Heart right ventricle (tissue), 16 donors: ENCODE data around the gene UBE2Q2. TPM values are rescaled to one million over a fixed set of nuclear protein-coding genes. Genes with fewer than 3 reads are reported as not detected.
"Not testable (repeated sequence)": the region's sequence is repeated elsewhere in the genome, so short reads cannot be mapped to it uniquely, and the experiment has no call there.

Experiments used
- ATAC-seq, 8 donors: fragments of 200-7000 bp; cut with Tn5 transposase; one replicate each; pipeline ENCODE4 v1.9.1; 2020; ENCODE audit warnings: mild to moderate bottlenecking in 8 of 8, moderate library complexity in 8 of 8, moderate number of reproducible peaks in 1 of 8
- DNase-seq, 2 donors: peaks; one replicate each; pipeline ENCODE4 v3.0.0-alpha.2; 2020
- H3K27ac ChIP-seq, 10 donors: fragments of 200-600 bp; sonication (generic) in 2 of 10; one replicate each; pipeline versions ENCODE4 v1.5.0 to v1.8.0; 2020 to 2022; ENCODE audit warnings: mild to moderate bottlenecking in 3 of 10
- H3K27me3 ChIP-seq, 7 donors: fragments of 200-600 bp; one replicate each; pipeline ENCODE4 v1.8.0; 2021 to 2022; ENCODE audit warnings: mild to moderate bottlenecking in 2 of 7
- H3K36me3 ChIP-seq, 9 donors: fragments of 200-600 bp; sonication (generic) in 1 of 9; one replicate each; pipeline versions ENCODE4 v1.5.0 to v1.8.0; 2020 to 2022; ENCODE audit warnings: mild to moderate bottlenecking in 2 of 9
- H3K4me1 ChIP-seq, 9 donors: fragments of 200-600 bp; sonication (generic) in 1 of 9; one replicate each; pipeline versions ENCODE4 v1.5.0 to v1.8.0; 2020 to 2022; ENCODE audit warnings: mild to moderate bottlenecking in 4 of 9
- H3K4me3 ChIP-seq, 10 donors: fragments of 200-600 bp; sonication (generic) in 2 of 10; one replicate each; pipeline versions ENCODE4 v1.5.0 to v1.8.0; 2020 to 2022; ENCODE audit warnings: mild to moderate bottlenecking in 7 of 10, moderate library complexity in 2 of 10
- H3K9me3 ChIP-seq, 11 donors: fragments of 200-600 bp in 10 of 11; sonication (generic) in 2 of 11; one replicate each; pipeline versions ENCODE4 v1.5.0 to v1.8.0; 2013 to 2022; ENCODE audit warnings: mild to moderate bottlenecking in 2 of 11, control low read depth in 1 of 11, moderate library complexity in 1 of 11
- WGBS, 2 donors: extraction: QIAGEN DNeasy Blood & Tissue Kit; methylation state at CpG; one replicate each; pipeline ENCODE4 v1.1.7; 2013; ENCODE audit warnings: inconsistent platforms in 1 of 2; 5-methylcytosine and 5-hydroxymethylcytosine counted together
- intact Hi-C, 10 donors: fragments of 100-400 bp; cut with DNase I; formaldehyde crosslinking; loops; one replicate each; pipeline versions ENCODE4 v1.11.1 to v1.14.2; 2022
- long read RNA-seq, 3 donors: library from polyadenylated mRNA; unstranded; transcript quantifications; one replicate each; pipeline ENCODE4 v2.0.0, GENCODE V29; 2020 to 2021
- polyA plus RNA-seq, 2 donors: library from polyadenylated mRNA; stranded (reverse); fragments of 200-250 nt; gene quantifications; one replicate each; pipeline ENCODE4 v1.2.3, GENCODE V29; 2013
- total RNA-seq, 10 donors: library from RNA; stranded (reverse); fragmentation: NEBNext Ultra II Directional in 3 of 10; extraction: Animal tissue kit (Norgen Biotek cat#: 25700) in 3 of 10; gene quantifications; one replicate each; pipeline versions ENCODE4 v1.2.1 to v1.2.4, GENCODE V29; 2021 to 2023
- TF ChIP-seq, protein P1 (sequence below), 9 donors: fragments of 200-600 bp; sonication (generic) in 2 of 9; IDR thresholded peaks; one replicate each; pipeline versions ENCODE4 v1.5.0 to v1.8.0; 2021 to 2022; ENCODE audit warnings: antibody characterized with exemption in 9 of 9, mild to moderate bottlenecking in 5 of 9, moderate library complexity in 1 of 9
- donor health status: Arrhythmogenic right ventricular cardiomyopathy.
- donor health status: ischemic (EF 13 %, LVEDD 7.1; RV severe dilation, severe dysfunction).
- donor health status: healthy with polysubstance abuse.
- donor health status: DM: no; HTN: yes; CAD: no.
- donor health status: DM: no; HTN: no; CAD: no.
- donor health status: ischemic (EF 25% LVEDD 6.9; RV normal size, moderate dysfunction).
- donor health status: ischemic (EF 25% LVEDD 5.7; RV mildly dilated, moderate dysfunction).
- donor health status: healthy.
- donor health status: DM: yes; HTN: yes; CAD: no.
- donor health status: Ischemic cardiomyopathy.
- donor health status: ischemic (EF 35%, LVEDD 5.7; RV mildly dilated, moderate dysfunction).
- donor health status: nonischemic (EF 11% LVEDD 7.7; RV severe dilation, severe dysfunction).
- donor health status: DM: yes; HTN: yes; CAD: no.
- donor health status: PGD.
- donor health status: ischemic (EF 29% LVEDD 5.4; RV normal size, mild dysfunction).
- donor health status: nonischemic (EF 23%, LVEDD 6.1; RV moderate dilation, normal function).

Gene UBE2Q2
- total RNA-seq (10 to 100 TPM; 16.0 to 36.5 (median 25.3) TPM), polyA plus RNA-seq (10 to 100 TPM; 12.5 to 24.3 TPM)
- long read RNA-seq, donor 1, transcript UBE2Q2-201 (13 exons, 3,130 nt) = major isoform, 28 of 70 reads
- long read RNA-seq, donor 1, transcript UBE2Q2-208 (12 exons, 2,969 nt) = minor isoform, 23 of 70 reads
- long read RNA-seq, donor 1, partial matches to known transcripts = 5 of 70 reads
- long read RNA-seq, donor 1, other reads (novel, unspliced or antisense) = 14 of 70 reads
- long read RNA-seq, donor 2, transcript UBE2Q2-201 (13 exons, 3,130 nt) = major isoform, 30 of 71 reads
- long read RNA-seq, donor 2, transcript UBE2Q2-208 (12 exons, 2,969 nt) = minor isoform, 24 of 71 reads
- long read RNA-seq, donor 2, partial matches to known transcripts = 3 of 71 reads
- long read RNA-seq, donor 2, other reads (novel, unspliced or antisense) = 12 of 71 reads
- long read RNA-seq, donor 3, transcript UBE2Q2-201 (13 exons, 3,130 nt) = minor isoform, 7 of 25 reads
- long read RNA-seq, donor 3, transcript UBE2Q2-208 (12 exons, 2,969 nt) = major isoform, 9 of 25 reads
- long read RNA-seq, donor 3, partial matches to known transcripts = 4 of 25 reads
- long read RNA-seq, donor 3, other reads (novel, unspliced or antisense) = 5 of 25 reads

- WGBS, 2 donors = 1% methylated on average over 95 to 103 of the region's 109 CpGs
- H3K27me3 ChIP-seq = no peaks in the 10 kb centered on the region
- peak; percentile 75 to 81 for DNase-seq
- no peaks in the 10 kb centered on the region for H3K9me3 ChIP-seq
- peaks cover 0 to 4% (median 0%) of the 10 kb centered on the region in 9 donors for H3K36me3 ChIP-seq
- peak within 1 kb of the TSS; percentile 63 to 95 (median 85) for H3K4me3 ChIP-seq
- H3K27ac ChIP-seq = peak within 1 kb of the TSS; percentile 69 to 97 (median 94)
- TF ChIP-seq, protein P1, sequence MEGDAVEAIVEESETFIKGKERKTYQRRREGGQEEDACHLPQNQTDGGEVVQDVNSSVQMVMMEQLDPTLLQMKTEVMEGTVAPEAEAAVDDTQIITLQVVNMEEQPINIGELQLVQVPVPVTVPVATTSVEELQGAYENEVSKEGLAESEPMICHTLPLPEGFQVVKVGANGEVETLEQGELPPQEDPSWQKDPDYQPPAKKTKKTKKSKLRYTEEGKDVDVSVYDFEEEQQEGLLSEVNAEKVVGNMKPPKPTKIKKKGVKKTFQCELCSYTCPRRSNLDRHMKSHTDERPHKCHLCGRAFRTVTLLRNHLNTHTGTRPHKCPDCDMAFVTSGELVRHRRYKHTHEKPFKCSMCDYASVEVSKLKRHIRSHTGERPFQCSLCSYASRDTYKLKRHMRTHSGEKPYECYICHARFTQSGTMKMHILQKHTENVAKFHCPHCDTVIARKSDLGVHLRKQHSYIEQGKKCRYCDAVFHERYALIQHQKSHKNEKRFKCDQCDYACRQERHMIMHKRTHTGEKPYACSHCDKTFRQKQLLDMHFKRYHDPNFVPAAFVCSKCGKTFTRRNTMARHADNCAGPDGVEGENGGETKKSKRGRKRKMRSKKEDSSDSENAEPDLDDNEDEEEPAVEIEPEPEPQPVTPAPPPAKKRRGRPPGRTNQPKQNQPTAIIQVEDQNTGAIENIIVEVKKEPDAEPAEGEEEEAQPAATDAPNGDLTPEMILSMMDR (IDR thresholded peaks at IDR 0.05) = no peak
- intact Hi-C loops = loop anchor here in 2 of 10 donors (5.0 to 10.0 kb wide), 2 partner anchors 59 to 62 kb away; partner anchors contain the start of gene FBXO22 (in 2 of the 2)
- peaks cover 0 to 59% (median 47%) of the 10 kb centered on the region in 9 donors for H3K4me1 ChIP-seq
- ATAC-seq = peak; percentile 64 to 81 (median 76)
Measured at GRCh38 chr15:75842722-75843677, at the start of gene UBE2Q2. Gene UBE2Q2, plus strand, starts transcription at chr15:75843447. Its CDS starts 220 bp downstream, at chr15:75843667.

DNA sequence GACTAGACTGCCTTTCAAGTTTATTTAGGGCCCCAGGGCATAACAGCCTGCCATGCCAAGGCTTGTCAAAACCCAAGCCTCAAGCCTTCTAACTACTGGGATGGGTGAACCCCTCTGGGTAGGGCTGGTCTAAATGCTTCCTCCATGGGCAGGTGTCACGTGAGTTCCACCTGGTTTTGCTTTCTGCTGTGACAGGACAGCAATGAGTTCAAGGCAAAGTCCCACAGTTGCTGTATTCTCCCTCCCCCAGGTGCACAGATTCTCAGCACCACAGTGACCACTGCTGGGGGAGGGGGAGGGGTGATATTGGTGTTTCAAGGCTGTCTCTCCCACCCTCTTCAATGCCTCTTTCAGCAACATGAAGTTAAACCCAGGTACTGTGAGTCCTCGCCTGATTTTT, 46.9 kb upstream of the UBE2Q2 start:
- intact Hi-C loops = loop anchor here in 1 of 10 donors (10.0 kb wide), 1 partner anchor 62 kb away; no protein-coding TSS in a partner anchor
- 93 to 97% methylated on average over 2 of the region's 2 CpGs for WGBS, 2 donors
- TF ChIP-seq, protein P1 (IDR thresholded peaks at IDR 0.05) = no peak
- no peaks in the 10 kb centered on the region for H3K9me3 ChIP-seq
- H3K4me3 ChIP-seq = no peak overlapping the region
- H3K4me1 ChIP-seq = peaks cover 0 to 8% (median 0%) of the 10 kb centered on the region in 9 donors
- DNase-seq (no peak), ATAC-seq (no peak)
- peaks cover 0 to 23% (median 13%) of the 10 kb centered on the region in 7 donors for H3K27me3 ChIP-seq
- no peaks in the 10 kb centered on the region for H3K36me3 ChIP-seq
- H3K27ac ChIP-seq = no peak overlapping the region

DNA sequence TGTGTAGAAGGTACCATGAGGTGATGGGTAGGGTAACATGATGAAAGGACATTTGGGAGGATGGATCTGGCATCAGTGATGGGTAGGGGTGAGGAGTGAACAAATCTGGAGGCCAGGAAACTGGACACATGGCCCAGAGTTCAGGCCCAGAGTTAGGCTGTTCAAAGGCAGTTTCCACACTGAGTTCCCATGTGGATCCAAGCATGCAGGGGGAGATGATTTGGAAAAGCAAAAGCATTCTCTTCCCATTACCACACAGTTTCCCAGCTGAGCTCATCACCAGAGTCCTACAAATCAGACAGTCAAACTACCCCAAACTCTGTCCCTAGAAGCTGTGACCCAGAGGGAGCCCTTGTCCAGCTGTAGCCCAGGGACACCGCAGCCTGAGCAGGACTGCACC, 46.1 kb upstream of the UBE2Q2 start:
- H3K9me3 ChIP-seq, H3K36me3 ChIP-seq, DNase-seq, ATAC-seq, H3K4me3 ChIP-seq: not testable (repeated sequence)
- Histone ChIP-seq H3K27ac (peak overlapping the region in 1 of 10 donors; percentile 30), H3K4me1 (peaks cover 0 to 14% (median 5%) of the 10 kb centered on the region in 9 donors), H3K27me3 (peaks cover 0 to 28% (median 10%) of the 10 kb centered on the region in 7 donors)
- 90 to 95% methylated on average over 1 of the region's 1 CpG for WGBS, 2 donors
- intact Hi-C loops = loop anchor here in 1 of 10 donors (10.0 kb wide), 1 partner anchor 62 kb away; no protein-coding TSS in a partner anchor

DNA sequence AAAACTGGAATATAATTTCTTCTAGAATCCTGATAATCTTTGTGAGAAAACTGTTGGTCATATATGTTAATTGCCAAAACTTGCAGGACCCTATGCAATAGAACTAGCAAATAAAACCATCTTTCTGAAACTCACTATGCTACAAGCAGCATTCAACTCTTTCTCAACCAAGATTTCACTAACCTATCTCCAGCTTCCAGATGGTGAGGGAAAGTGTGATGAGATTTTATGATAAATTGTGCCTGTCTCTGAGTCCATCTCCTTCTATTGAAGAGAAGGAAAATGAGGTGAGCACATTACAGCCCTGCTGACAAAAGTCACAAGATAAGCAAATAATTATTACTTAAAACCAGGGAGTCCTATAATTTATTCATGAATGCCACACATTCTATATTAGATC, 44.1 kb upstream of the UBE2Q2 start:
- ATAC-seq (no peak), DNase-seq (no peak)
- H3K27ac ChIP-seq = no peak overlapping the region
- H3K4me3 ChIP-seq = no peak overlapping the region
- peaks cover 0 to 36% (median 26%) of the 10 kb centered on the region in 7 donors for H3K27me3 ChIP-seq
- no peaks in the 10 kb centered on the region for H3K36me3 ChIP-seq
- TF ChIP-seq, protein P1 (IDR thresholded peaks at IDR 0.05) = no peak
- H3K4me1 ChIP-seq = peaks cover 0 to 17% (median 5%) of the 10 kb centered on the region in 9 donors
- no peaks in the 10 kb centered on the region for H3K9me3 ChIP-seq
- intact Hi-C loops = loop anchor here in 1 of 10 donors (10.0 kb wide), 1 partner anchor 64 kb away; no protein-coding TSS in a partner anchor

GRCh38 chr15:75800409-75800808, 42.8 kb upstream of the UBE2Q2 start:
- not testable (repeated sequence) for DNase-seq, H3K4me3 ChIP-seq, ATAC-seq, H3K27ac ChIP-seq, H3K36me3 ChIP-seq, H3K9me3 ChIP-seq
- WGBS, 2 donors = 91 to 93% methylated on average over 4 of the region's 4 CpGs
- intact Hi-C loops = loop anchor here in 7 of 10 donors (5.0 kb wide), 6 partner anchors 68 to 433 kb away; partner anchors contain the start of gene MAN2C1 (in 1 of the 7)
- Histone ChIP-seq H3K27me3 (peaks cover 0 to 42% (median 29%) of the 10 kb centered on the region in 7 donors), H3K4me1 (peaks cover 0 to 17% (median 5%) of the 10 kb centered on the region in 9 donors)
